DMS79 (cell line): ENCODE measurements around the gene MALRD1.

Experiments used
- DNase-seq: peaks from one replicate; lab custom pipeline; 2025; lab: John Stamatoyannopoulos, UW

The MALRD1 gene

DNA sequence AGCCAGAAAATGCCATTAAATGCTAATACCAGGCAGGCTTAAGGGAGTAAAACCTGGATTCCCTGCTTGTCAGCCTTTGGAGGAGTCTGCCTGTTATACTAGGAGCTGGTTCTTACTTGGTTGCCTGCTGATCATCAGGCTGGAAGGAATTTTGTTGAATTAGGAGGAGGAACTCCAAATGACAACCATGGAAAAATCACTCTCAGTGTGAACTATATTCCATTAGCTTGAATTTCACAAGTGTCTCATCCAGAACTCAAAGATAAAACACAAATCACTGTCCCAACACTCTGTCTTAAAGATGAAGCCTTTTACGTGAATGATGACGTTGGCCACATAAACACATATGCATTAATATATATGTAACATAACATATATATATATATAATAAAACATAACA lies 528.8 kb downstream of the MALRD1 start:
- no peak for DNase-seq

DNA sequence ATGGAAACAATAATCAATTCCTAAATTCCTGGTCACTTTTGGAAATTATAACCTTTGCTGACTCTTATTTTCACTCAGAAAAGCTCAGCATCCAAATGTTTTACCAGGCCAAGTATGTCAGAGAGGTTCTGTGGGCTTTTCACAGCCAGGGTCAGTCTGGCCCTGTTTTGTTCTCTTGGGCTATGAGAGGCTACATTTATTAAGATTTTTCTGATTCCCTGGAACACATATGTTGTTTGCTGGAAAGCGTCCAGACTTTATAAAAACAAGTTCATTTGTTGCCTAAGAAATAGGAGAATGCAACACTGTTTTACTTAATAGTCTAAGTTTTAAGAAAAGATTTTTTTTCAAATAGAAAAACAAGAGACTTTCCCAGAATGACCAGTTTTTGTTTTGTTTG lies 529.2 kb downstream of the MALRD1 start:
- no peak for DNase-seq

DNA sequence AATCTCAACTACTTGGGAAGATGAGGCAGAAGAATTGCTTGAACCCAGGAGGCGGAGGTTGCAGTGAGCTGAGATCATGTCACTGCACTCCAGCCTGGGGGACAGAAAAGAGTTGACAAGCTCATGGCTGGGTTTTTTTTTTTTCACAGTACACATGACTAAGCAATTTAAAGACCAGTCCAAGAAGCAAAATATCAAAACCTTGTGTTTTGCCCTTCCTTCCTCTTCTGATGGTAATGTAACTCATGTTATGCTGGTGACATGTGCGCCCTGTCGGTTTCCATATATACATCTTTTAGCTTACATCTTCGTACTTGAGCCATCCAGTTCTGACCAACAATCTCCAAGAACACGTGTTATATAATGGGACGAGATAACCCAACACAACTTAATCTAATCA lies 530.0 kb downstream of the MALRD1 start:
- no peak for DNase-seq

DNA sequence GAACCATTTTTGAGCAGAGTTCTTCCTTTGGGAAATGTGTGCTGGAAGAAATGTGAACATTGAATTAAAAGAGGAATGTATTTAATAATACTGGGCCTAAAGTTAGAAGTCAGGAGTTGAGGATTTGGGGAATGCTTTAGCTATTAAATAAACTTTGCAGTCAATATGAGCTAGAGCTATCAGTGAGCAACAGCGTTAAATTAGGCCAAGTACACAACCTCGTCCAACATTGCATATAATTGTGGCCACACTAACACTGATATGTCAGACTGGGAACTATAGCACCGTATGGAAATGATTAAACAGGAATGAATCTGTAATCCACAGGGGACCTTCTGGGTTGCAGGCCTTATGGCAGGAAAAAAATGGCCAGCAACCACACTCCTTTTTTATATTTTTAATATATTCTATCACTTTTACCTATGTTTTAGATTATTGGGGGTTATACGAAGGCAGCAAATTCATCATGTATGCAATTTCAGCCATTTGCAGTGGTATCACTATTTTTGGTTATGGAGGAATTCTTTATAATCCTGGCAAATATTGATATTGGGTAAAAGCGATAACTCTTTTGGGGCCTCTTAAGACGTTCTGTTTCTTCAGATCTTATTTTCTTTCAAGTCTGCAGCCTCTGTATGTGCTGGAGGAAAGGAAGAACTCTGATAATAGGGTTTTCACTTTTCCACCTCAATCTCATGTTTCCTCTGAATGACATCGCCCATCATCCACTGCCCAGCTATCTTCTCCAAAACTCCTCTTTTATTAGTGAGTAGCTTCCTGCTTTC lies 531.4 kb downstream of the MALRD1 start:
- no peak for DNase-seq

DNA sequence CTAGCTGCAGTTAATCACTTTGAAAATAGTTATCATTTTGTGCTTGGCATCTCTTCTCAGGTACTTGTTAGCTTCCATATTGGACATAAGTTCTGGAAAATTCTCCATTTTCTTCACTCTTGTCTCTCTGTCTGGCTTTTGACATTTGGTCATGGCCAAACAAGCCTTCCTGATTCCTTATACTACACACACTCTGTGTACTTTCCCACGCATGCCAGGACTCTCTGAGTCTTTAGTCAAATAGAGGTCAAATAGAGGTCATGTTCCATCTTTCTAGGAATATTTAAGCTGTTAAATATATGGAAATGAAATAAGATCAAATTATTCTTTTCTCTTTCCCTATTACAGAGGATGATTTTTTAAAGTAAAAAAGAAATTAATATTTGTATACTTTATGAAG lies 532.1 kb downstream of the MALRD1 start:
- no peak for DNase-seq

DNA sequence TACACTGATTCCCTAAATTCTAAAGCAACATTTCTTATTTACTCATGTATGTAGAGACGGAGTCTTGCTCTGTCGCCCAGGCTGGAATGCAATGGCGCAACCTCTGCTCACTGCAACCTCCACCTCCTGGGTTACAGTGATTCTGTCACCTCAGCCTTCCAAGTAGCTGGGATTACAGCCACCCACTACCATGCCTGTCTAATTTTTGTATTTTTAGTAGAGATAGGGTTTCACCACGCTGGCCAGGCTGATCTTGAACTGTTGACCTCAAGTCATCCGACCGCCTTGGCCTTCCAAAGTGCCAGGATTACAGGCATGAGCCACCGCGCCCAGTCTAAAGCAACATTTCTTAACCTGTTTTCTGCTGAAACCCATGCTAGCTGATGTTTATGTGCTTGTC lies 540.0 kb downstream of the MALRD1 start:
- no peak for DNase-seq

DNA sequence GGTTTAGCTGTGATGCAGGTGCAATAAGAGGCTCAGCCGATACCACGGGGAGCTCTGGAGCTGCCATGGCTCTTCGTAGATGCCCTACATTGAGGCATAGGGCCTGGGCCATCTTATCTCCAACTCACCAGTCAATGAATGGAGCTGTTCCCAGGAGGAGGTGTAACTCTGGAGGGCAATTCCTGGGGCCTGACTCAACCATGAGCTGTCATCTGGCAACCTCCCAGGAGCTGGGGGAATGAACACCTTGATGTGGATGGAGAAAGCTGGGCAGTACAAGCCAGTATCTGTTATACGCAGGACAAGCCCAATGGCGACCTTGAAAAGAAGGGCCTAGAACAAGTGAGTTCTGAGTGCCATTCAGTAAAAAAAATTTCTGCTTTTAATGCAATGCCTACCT lies 543.7 kb downstream of the MALRD1 start:
- no peak for DNase-seq

DNA sequence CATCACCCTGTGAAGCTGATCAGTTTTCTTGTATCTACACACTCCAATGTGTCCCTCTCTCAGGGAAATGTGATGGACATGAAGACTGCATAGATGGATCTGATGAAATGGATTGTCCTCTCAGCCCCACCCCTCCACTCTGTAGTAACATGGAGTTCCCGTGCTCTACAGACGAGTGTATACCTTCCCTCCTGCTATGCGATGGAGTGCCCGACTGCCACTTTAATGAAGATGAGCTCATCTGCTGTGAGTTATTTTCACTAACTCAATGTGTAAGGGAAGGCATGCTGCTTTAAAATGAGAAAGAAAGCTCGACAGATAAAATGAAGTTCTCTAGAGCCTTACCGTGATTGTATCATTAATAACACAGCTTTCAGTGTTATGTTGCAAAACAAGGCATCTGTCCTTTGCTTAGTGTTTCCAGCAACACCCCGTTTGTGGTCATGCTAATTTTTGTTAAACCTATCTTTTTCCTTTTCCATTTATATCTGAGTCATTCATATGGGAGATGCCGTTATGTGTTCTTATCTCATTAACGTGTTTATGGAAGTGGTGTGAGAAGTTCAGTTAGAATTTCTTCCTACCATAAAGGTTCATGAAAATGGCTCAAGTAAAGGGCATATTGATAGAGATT lies 546.7 kb downstream of the MALRD1 start:
- no peak for DNase-seq

DNA sequence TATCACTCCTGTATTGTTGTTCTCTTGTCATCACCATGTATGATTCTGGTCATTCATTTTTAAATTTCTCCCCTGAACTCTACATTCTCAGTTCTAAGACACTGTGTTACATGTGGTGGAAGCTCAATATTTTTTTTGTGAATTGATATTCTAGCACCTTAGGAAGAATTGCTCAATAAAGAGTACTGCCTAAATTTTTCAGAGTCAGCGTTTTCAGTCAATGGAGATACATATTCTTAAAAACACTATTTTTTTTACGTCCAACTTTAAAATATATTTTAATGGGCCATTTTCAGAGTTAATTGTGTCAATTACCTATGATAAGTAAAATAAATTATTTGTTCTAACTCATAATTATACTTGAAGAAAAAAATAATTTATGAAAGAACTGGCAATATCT lies 557.2 kb downstream of the MALRD1 start:
- DNase-seq, result no peak

DNA sequence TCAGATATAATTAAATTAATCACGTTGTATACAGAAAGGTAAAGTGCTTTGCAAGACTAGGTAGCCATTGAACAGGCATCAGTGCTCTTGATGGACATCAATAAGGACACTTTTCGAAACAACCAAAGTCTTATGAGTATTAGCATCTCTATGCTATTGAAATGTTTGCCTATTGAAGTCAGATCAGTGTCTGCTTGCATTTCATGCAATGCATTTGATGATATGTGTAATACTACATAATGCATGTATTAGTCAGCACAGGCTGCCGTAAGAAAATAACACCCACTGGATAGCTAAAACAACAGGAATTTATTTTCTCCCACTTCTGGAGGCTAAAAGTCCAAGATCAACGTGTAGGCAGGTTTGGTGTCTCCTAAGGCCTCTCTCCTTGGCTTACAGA lies 558.4 kb downstream of the MALRD1 start:
- no peak for DNase-seq

DNA sequence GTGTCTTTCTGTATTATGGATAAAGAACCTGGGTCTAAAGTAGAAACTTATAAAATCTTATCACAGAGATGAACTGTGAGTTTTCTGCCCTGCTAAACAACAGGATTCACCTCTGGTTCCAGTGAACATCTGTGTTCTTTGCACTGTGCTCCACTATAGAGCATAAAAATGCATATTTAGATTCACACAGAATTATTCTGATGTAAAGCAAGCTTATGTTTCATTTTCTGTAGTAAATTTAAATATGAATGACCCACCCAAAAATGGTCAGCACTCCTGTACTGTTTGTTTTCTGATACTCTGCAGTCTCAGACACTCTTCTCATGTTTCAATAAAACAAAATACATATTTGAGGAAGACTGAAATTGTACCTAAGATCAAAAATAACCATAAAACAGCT lies 563.2 kb downstream of the MALRD1 start:
- no peak for DNase-seq

DNA sequence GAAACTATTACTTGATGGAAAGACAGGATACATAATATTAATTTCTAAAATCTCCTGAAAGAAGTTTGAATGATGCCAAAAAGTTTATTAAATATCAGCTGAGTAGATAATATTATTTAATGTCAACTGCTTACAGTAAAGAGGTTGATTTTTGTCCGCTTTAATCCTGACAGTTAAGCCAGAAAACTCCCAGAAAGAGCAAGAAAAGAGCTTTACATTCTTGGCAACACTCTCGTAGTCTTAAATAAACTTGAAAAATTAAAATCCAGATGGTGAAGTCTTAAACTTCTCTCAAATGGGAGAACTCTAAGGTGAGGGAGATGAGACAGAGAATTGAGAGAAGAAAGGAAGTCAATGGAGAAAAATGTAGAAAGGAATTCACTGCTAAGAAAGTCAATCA lies 568.4 kb downstream of the MALRD1 start:
- no peak for DNase-seq

DNA sequence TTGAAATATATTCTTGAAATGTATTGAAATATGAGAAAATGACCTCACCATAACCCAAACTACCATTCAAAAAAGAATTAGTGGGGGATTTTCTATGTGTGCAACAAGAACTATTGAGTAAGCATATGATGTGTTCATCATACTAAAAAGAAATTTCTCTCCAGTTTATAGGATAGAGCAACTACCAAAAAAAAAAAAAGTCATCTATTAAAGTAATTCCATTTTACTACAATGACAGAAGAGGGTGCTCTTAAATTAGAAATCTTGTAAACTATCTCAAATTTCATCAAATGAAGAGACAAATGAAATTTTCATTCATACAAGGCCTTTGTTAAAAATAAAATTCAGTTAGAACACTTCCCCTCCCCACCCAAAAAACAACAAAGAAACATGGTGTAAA lies 572.2 kb downstream of the MALRD1 start:
- DNase-seq, result no peak

DNA sequence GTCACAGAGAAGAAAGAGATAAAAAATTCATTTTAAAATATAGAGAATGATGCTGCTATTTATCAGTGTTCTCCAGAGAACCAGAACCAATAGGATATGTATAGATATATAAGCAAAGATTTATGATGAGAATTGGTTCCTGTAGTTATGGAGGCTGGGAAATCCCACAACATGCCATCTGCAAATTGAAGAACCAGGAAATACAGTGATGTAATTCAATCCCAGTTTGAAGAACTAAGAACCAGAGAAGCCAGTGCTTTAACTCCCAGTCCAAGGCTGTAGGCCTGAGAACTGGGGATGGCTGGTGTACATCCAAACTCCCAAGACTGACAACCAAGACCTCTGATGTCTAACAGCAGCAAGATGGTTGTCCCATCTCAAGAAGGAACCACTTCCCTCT lies 574.7 kb downstream of the MALRD1 start:
- DNase-seq, result no peak

DNA sequence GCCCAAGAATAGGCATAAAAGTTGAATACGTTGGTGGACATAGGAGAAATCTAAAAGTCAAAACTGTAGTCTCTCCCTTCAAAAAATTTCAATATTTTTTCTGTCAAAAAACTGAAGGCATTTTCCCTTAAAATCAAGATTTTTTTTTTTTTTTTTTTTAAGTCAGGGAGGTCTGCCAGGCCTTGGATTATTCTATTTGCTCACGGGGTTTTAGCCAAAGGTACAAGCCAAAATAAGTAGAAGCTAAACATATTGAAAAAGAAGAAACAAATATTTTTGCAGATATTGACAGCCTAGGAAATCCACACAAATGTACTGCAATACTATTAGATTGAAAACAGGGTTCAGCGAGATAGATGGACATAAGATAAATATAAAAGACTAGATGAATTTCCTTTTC lies 577.6 kb downstream of the MALRD1 start:
- no peak for DNase-seq

DNA sequence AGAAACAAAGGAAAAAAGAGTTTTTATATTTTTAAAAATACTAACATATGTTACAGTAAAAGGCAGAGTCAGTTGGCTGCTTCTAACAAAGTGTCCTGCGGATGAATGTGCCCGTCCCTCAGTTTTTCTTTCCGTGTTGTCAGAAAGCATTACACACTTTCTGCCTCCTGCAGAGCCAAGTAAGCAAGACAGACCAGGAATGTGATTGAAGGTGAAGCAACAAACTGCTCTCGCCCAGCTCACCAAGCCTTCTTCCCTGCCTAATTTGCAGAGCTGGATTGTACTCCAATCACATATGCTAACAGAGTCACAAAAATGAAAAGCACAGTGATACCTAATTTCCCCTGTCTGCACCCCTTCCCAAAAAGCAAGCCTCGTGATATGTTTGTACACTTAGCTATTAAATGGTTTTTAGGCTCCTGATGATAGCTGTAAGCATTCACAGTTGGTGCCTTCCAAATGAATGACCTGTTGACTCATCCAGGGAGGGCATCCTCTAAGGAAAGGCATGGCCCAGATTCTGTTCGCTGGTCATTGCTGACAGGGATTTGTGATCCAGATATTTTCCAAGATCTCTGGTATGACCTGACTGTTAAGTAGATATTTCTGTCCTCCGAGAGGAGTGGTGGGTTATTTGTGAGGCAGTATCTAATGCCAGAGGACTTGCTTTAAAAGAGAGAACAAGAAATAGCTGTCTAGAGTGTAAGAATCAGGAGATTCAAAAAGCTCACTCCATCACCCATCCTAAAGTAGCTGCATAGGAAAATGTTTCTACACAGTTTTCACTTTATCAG lies 580.4 kb downstream of the MALRD1 start:
- no peak for DNase-seq

DNA sequence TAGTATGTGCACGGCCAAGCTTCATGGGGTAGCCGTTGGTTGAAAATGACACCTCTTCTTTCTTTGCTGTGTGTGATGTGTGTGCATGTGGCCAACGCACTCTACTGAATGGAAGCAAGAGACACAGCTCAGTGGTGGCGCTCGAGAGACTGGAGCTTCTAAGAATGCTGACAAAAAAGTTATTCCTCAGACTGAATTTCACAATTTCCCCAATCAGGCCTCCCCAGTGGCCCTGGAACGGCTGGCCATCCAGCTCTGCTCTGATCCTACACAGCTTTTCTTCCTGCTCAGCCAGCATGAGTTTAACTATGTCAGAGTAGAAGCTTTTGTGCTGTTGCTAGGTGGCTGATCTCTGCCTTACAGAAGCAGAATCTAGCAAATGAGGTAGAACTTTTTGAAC lies 581.0 kb downstream of the MALRD1 start:
- no peak for DNase-seq

DNA sequence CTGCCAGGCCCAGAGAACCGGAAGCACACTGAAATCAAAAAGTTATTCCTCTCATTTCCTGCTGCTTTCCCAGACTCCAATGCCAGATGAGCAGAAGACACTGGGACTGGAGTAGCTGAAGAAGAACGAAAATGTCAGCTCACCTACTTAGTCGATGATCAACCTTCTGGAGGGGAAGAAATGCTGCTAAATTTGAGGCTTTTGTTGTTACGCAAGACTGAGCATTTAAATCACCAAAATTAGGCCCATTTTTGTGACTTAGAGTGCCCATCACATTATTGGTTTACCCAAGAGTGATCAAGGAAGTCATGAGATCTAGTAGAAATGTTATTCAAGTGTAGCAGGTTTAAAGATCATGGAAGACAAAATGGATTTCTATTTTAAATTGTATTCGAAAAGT lies 585.6 kb downstream of the MALRD1 start:
- DNase-seq, result no peak

DNA sequence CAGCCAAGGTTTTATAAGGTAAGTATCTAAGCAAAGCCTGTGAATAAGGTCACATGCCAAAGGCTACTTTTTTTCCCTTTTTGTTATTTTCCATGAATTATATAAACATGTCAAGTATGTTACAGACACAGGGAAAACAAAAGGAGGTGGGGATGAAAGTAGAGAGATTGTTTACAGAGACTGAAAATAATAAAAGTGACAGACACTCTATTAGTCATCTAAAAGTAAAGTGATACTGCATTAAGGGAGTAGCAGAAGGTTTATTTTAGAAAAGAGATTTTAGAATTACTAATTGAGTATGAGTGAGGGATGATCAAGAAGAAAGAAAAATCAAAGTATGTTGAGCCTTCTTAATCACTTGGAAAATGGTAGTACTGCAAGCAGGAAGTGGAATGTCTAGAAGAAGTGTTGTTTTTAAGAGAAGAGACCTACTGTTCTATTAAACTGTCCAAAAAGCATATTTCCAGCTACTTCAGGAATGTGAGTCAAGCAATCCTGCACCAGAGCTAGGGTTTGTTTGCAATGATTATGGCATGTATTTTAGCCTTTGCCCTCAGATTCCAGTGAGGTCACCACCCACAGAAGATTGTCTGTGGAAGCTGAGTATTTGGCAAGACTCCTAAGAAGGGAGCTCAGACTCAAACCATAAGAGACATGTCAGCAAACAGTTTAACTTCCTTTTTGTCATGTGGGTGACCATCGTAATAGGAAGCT lies 589.7 kb downstream of the MALRD1 start:
- DNase-seq, result no peak

DNA sequence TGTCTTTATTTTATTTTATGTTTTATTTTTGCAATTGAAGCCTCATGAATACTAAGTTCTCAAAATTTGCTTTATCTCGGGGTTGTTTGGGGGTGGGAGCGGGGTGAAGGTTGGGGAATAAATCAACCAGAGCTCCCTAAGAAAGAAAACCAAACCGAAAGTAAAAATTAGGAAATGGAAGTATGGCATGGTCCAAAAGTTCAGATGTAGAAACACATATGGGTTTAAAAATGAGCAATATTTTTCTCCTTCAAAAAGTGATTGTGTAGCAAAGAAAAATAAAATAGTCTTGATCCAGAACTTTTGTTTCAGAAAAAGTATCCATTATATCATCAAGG lies 590.3 kb downstream of the MALRD1 start:
- DNase-seq, result no peak

DNA sequence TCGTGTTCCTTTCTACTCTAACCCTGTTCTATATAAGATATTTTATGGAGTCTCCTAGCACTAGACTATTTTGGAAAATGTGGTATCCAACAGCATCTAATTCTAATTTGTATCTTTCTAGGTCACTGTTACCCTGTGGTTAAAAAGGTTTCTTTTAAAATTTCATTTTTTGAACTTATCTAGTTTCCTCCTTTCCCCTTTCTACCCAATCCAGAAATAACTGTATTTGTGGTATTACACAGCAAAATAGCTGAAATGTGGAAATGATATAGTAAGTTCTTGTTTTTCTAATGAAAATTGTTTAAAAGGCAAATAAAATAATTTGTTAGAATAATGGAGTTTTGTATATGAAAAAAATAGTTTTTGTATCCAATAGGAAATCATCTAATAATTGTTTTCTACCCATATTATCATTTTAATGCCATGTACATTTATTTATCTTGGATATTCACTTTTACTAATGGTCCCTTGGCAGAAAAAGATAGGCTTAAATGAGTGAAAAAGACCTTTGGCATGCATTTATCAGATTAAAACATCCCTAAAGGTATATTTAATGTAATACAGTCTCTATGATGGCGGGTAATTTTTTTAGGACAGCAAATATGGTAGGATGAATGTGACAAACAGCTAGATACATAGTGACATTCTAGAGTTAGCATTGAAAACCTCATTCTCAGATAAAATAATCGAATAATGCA lies 592.1 kb downstream of the MALRD1 start:
- no peak for DNase-seq

DNA sequence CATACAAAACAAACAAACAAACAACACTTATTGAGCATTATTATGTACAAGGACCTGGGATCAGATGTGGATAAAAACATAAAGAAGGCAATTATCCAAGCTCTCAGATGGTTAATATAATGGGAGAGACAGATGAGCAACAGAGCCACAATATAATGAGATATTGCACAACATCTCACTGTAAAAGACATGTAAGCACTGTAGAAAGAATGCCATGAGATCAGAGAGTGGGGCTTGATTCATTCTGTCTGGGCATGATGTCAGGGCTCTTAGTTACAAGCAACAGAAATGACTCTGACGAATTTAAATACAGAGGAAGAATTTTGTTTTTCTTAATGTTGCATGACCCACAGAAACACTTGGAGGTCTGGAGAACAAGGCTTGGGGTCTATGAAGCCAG lies 602.9 kb downstream of the MALRD1 start:
- no peak for DNase-seq
